Measurements from ENCODE around the gene PHOX2B. TPM values are rescaled to one million over a fixed set of nuclear protein-coding genes. Genes with fewer than 3 reads are reported as not detected.
"Not testable (repeated sequence)": the region's sequence is repeated elsewhere in the genome, so short reads cannot be mapped to it uniquely, and the experiment has no call there.

PHOX2B gene
- total and polyA plus RNA-seq, 4 donors, result not detected

DNA sequence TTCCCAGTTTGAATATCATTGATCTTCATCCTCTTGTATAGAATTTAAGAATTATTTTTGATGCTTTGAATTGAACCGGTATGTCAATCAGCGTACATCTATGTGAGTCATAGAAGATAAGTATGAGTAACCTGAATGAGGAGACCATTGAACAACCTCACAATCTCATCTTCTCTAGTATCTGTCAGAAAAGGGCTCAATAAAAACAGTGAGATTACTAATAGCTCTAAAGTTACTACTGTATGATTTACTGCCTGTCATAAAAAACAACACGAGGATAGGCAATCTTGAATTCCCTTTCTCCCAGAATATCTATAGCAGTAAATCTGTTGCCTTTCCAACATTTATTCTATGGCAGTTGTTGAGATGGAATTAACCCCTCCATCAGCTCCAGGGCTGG lies 36.1 kb downstream of the PHOX2B start (continued):
- TF ChIP-seq CTCF (IDR thresholded peaks at IDR 0.05; ENCODE audit: low read depth, low read length, missing input control) (no peak), JUND (IDR thresholded peaks at IDR 0.05) (no peak), REST (IDR thresholded peaks at IDR 0.05) (no peak), FOXA2 (IDR thresholded peaks at IDR 0.05) (no peak)

DNA sequence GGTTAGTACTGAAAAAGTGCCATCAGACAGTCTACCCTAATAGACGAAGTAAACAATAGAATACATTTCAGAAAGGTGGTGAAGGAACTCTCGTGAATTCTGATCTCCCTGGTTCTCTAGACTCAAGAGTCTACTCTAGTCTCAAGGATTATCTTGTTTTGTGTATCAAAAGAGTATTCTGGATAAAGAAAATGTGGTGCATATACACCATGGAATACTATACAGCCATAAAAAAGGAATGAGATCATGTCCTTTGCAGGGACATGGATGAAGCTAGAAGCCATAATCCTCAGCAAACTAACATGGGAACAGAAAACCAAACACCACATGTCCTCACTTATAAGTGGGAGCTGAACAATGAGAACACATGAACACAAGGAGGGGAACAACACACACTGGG lies 36.9 kb downstream of the PHOX2B start:
- DNase-seq (ENCODE audit: low spot score); H3K9me3 ChIP-seq (ENCODE audit: control insufficient read depth in 4 of 4, low read length in 3 of 4); H3K27me3 ChIP-seq (ENCODE audit: control insufficient read depth in 4 of 4, insufficient read depth in 4 of 4, low read length in 3 of 4); H3K9ac ChIP-seq (ENCODE audit: low read depth in 1 of 2, low read length in 2 of 2); H3K27ac ChIP-seq (ENCODE audit: low read depth in 1 of 2, low read length in 2 of 2); H3K4me3 ChIP-seq (ENCODE audit: low read depth in 1 of 3, low read length in 3 of 3); H3K36me3 ChIP-seq (ENCODE audit: control insufficient read depth in 4 of 4, insufficient read depth in 3 of 4, low read depth in 1 of 4, low read length in 3 of 4); H3K4me1 ChIP-seq (ENCODE audit: control insufficient read depth in 4 of 4, insufficient read depth in 4 of 4, low read length in 3 of 4): not testable (repeated sequence)
- 90% methylated on average over 2 of the region's 2 CpGs for WGBS

- H3K9ac ChIP-seq (ENCODE audit: low read depth in 1 of 2, low read length in 2 of 2), result no peak overlapping the region
- peaks cover 0 to 3% (median 0%) of the 10 kb centered on the region in 4 donors for H3K27me3 ChIP-seq (ENCODE audit: control insufficient read depth in 4 of 4, insufficient read depth in 4 of 4, low read length in 3 of 4)
- no peak for DNase-seq (ENCODE audit: low spot score)
- 74% methylated on average over 5 of the region's 5 CpGs for WGBS
- H3K9me3 ChIP-seq (ENCODE audit: control insufficient read depth in 4 of 4, low read length in 3 of 4), result no peaks in the 10 kb centered on the region
- H3K4me1 ChIP-seq (ENCODE audit: control insufficient read depth in 4 of 4, insufficient read depth in 4 of 4, low read length in 3 of 4), result no peaks in the 10 kb centered on the region
- no peak overlapping the region for H3K4me3 ChIP-seq (ENCODE audit: low read depth in 1 of 3, low read length in 3 of 3)
- no peaks in the 10 kb centered on the region for H3K36me3 ChIP-seq (ENCODE audit: control insufficient read depth in 4 of 4, insufficient read depth in 3 of 4, low read depth in 1 of 4, low read length in 3 of 4)
- no peak for TF ChIP-seq FOXA2 (IDR thresholded peaks at IDR 0.05)
- no peak for TF ChIP-seq HNF4A (conservative IDR thresholded peaks at IDR 0.05)
- TF ChIP-seq FOXA1 (IDR thresholded peaks at IDR 0.05), result no peak
- TF ChIP-seq MAX (IDR thresholded peaks at IDR 0.05), result no peak
- no peak for TF ChIP-seq HNF4G (IDR thresholded peaks at IDR 0.05)
- no peak for TF ChIP-seq GABPA (IDR thresholded peaks at IDR 0.05 in 1 of 2, conservative IDR thresholded peaks at IDR 0.05 in 1 of 2)
- no peak for TF ChIP-seq TAF1 (conservative IDR thresholded peaks at IDR 0.05)
- no peak for TF ChIP-seq JUND (IDR thresholded peaks at IDR 0.05)
- no peak for TF ChIP-seq NR2F2 (IDR thresholded peaks at IDR 0.05)
- no peak for TF ChIP-seq RAD21 (IDR thresholded peaks at IDR 0.05)
- no peak for TF ChIP-seq RXRA (IDR thresholded peaks at IDR 0.05)
- H3K27ac ChIP-seq (ENCODE audit: low read depth in 1 of 2, low read length in 2 of 2), result no peak overlapping the region
These were observed 38.6 kb downstream of the PHOX2B start for GRCh38 chr4:41709844-41710481.

Data from liver (tissue), 9 donors.